H1 (cell line): Measurements from ENCODE around the gene RBM14. TPM values are rescaled to one million over a fixed set of nuclear protein-coding genes. Genes with fewer than 3 reads are reported as not detected.

Experiments used
- CTCF ChIA-PET: fragments of 300-600 bp; sonication (Branson Sonifier 250); formaldehyde crosslinking; loops from one replicate; lab custom pipeline; 2021; ENCODE audit not compliant: partially characterized antibody; lab: Charles Lee
- POLR2A ChIA-PET: fragments of 300-600 bp; sonication (Branson Sonifier 250); formaldehyde crosslinking; loops from one replicate; lab custom pipeline; 2021; ENCODE audit warnings: inconsistent platforms; ENCODE audit not compliant: partially characterized antibody; lab: Charles Lee
- DNase-seq, 2 experiments: peaks; one replicate each; pipeline versions ENCODE4 v3.0.0 to v3.0.0-alpha.2; 2010 to 2022; ENCODE audit warnings: low spot score in 2 of 2, low read depth in 1 of 2, mixed read lengths in 1 of 2
- FAIRE-seq: peaks from 2 replicates; lab custom pipeline; 2011; peaks lifted over from hg19 to GRCh38; lab: Jason Lieb, UNC
- H2AFZ ChIP-seq: 2 replicates; pipeline ENCODE4 v1.8.1; 2012; ENCODE audit warnings: low read length, inconsistent platforms
- H2AK5ac ChIP-seq: 2 replicates; pipeline ENCODE4 v1.6.1; 2013; ENCODE audit warnings: low read depth, low read length
- H2BK120ac ChIP-seq: replicated peaks from 2 replicates; pipeline ENCODE3; 2013; ENCODE audit warnings: low read depth, low read length, inconsistent platforms
- H2BK12ac ChIP-seq: 2 replicates; pipeline ENCODE4 v1.6.1; 2013; ENCODE audit warnings: low read depth, low read length
- H2BK15ac ChIP-seq: 2 replicates; pipeline ENCODE4 v1.6.1; 2013; ENCODE audit warnings: low read length
- H2BK20ac ChIP-seq: 2 replicates; pipeline ENCODE4 v1.6.1; 2013; ENCODE audit warnings: low read length
- H2BK5ac ChIP-seq: 2 replicates; pipeline ENCODE4 v1.6.1; 2013; ENCODE audit warnings: low read depth, low read length
- H3K14ac ChIP-seq: 2 replicates; pipeline ENCODE4 v1.6.1; 2013; ENCODE audit warnings: inconsistent platforms; ENCODE audit not compliant: insufficient read length
- H3K18ac ChIP-seq: 2 replicates; pipeline ENCODE4 v1.6.1; 2013; ENCODE audit warnings: low read length; ENCODE audit errors: extremely low read depth
- H3K23ac ChIP-seq: 2 replicates; pipeline ENCODE4 v1.6.1; 2013; ENCODE audit warnings: inconsistent platforms; ENCODE audit not compliant: insufficient read length
- H3K23me2 ChIP-seq: 2 replicates; pipeline ENCODE4 v1.6.1; 2013; ENCODE audit warnings: low read depth, low read length
- H3K27ac ChIP-seq: 2 replicates; pipeline ENCODE4 v1.6.1; 2011; ENCODE audit warnings: low read depth, low read length, inconsistent platforms
- H3K27me3 ChIP-seq, 4 experiments: replicated peaks in 1 of 4; 1 replicate in 1 of 4; 2 replicates in 3 of 4; pipeline versions ENCODE4 v1.6.1 to v1.8.1; 2011 to 2013; ENCODE audit warnings: low read length in 3 of 4, mild to moderate bottlenecking in 3 of 4, inconsistent platforms in 2 of 4, mixed read lengths in 2 of 4, moderate library complexity in 1 of 4; ENCODE audit not compliant: control insufficient read depth in 3 of 4, insufficient read depth in 3 of 4; ENCODE audit errors: extremely low read depth in 1 of 4
- H3K36me3 ChIP-seq, 4 experiments: 2 replicates each; pipeline versions ENCODE4 v1.6.1 to v1.8.1; 2011 to 2013; ENCODE audit warnings: mild to moderate bottlenecking in 4 of 4, low read length in 3 of 4, moderate library complexity in 2 of 4, control low read depth in 1 of 4, inconsistent platforms in 1 of 4; ENCODE audit not compliant: insufficient read depth in 4 of 4, control insufficient read depth in 2 of 4
- H3K4ac ChIP-seq: replicated peaks from 2 replicates; pipeline ENCODE3; 2013; ENCODE audit warnings: low read length, low read depth, mixed read lengths, inconsistent platforms; ENCODE audit not compliant: insufficient read length
- H3K4me1 ChIP-seq, 4 experiments: replicated peaks in 1 of 4; 1 replicate in 1 of 4; 2 replicates in 3 of 4; pipeline versions ENCODE4 v1.6.1 to v1.8.1; 2011 to 2013; ENCODE audit warnings: low read length in 3 of 4, inconsistent platforms in 2 of 4, mixed read lengths in 1 of 4; ENCODE audit not compliant: insufficient read depth in 4 of 4, control insufficient read depth in 3 of 4
- H3K4me2 ChIP-seq, 2 experiments: 2 replicates each; pipeline versions ENCODE4 v1.6.1 to v1.8.1; 2011 to 2013; ENCODE audit warnings: low read depth in 2 of 2, low read length in 2 of 2, control low read depth in 1 of 2, inconsistent platforms in 1 of 2, mild to moderate bottlenecking in 1 of 2; ENCODE audit not compliant: insufficient read depth in 1 of 2
- H3K4me3 ChIP-seq, 4 experiments: fragments of 200-600, 300-600 bp in 1 of 4; sonication (generic), shearing (Covaris generic), sonication (Bioruptor Twin) in 1 of 4; 2 replicates each; pipeline versions ENCODE4 v1.5.1 to v1.8.1; 2011 to 2016; ENCODE audit warnings: low read length in 4 of 4, low read depth in 3 of 4, control low read depth in 2 of 4, inconsistent platforms in 2 of 4, mild to moderate bottlenecking in 2 of 4, mixed read lengths in 1 of 4, moderate library complexity in 1 of 4; ENCODE audit not compliant: insufficient read depth in 2 of 4; ENCODE audit errors: extremely low read depth in 1 of 4
- H3K56ac ChIP-seq: replicated peaks from 2 replicates; pipeline ENCODE3; 2013; ENCODE audit warnings: low read depth, mild to moderate bottlenecking, mixed read lengths, low read length, inconsistent platforms; ENCODE audit not compliant: insufficient read length
- H3K79me1 ChIP-seq: 2 replicates; pipeline ENCODE4 v1.6.1; 2013; ENCODE audit warnings: low read depth, low read length, control low read depth
- H3K79me2 ChIP-seq, 2 experiments: 2 replicates each; pipeline versions ENCODE4 v1.6.1 to v1.8.1; 2012 to 2013; ENCODE audit warnings: low read length in 2 of 2, mild to moderate bottlenecking in 2 of 2, inconsistent platforms in 1 of 2; ENCODE audit not compliant: insufficient read depth in 2 of 2, control insufficient read depth in 1 of 2
- H3K9ac ChIP-seq, 4 experiments: replicated peaks in 1 of 4; 1 replicate in 1 of 4; 2 replicates in 3 of 4; pipeline versions ENCODE4 v1.6.1 to v1.8.1; 2011 to 2013; ENCODE audit warnings: low read depth in 3 of 4, low read length in 3 of 4, control low read depth in 2 of 4, mild to moderate bottlenecking in 2 of 4, moderate library complexity in 2 of 4, inconsistent platforms in 1 of 4; ENCODE audit errors: extremely low read depth in 1 of 4
- H3K9me3 ChIP-seq, 2 experiments: 2 replicates each; pipeline versions ENCODE4 v1.6.1 to v1.8.1; 2012 to 2013; ENCODE audit warnings: mild to moderate bottlenecking in 2 of 2, moderate library complexity in 2 of 2, control low read depth in 1 of 2, inconsistent platforms in 1 of 2, low read depth in 1 of 2, low read length in 1 of 2, mixed read lengths in 1 of 2; ENCODE audit not compliant: insufficient read depth in 2 of 2
- H4K20me1 ChIP-seq, 2 experiments: replicated peaks in 1 of 2; 2 replicates each; pipeline versions ENCODE3 to v1.8.1; 2011 to 2013; ENCODE audit warnings: inconsistent platforms in 2 of 2, low read length in 2 of 2, mild to moderate bottlenecking in 1 of 2; ENCODE audit not compliant: insufficient read depth in 2 of 2, control insufficient read depth in 1 of 2
- H4K5ac ChIP-seq: 2 replicates; pipeline ENCODE4 v1.6.1; 2013; ENCODE audit warnings: low read length, low read depth, mixed read lengths, inconsistent platforms; ENCODE audit not compliant: insufficient read length
- H4K8ac ChIP-seq: 2 replicates; pipeline ENCODE4 v1.8.0; 2013; ENCODE audit warnings: mild to moderate bottlenecking, moderate library complexity, low read length, inconsistent platforms; ENCODE audit not compliant: insufficient read depth; ENCODE audit errors: extremely low read depth
- H4K91ac ChIP-seq: replicated peaks from 2 replicates; pipeline ENCODE3; 2013; ENCODE audit warnings: low read length, mixed read lengths, inconsistent platforms; ENCODE audit not compliant: insufficient read length
- BCL11A ChIP-seq, 2 experiments: IDR thresholded peaks; one replicate each; pipeline ENCODE4 v1.6.1; 2011; ENCODE audit warnings: low read depth in 2 of 2, low read length in 2 of 2, mild to moderate bottlenecking in 2 of 2
- CBX5 ChIP-seq: fragments of 300-800, 300-1000 bp; sonication (generic); IDR thresholded peaks from 2 replicates; pipeline ENCODE4 v1.7.1; 2016; ENCODE audit warnings: antibody characterized with exemption, low read length, low read depth
- CBX8 ChIP-seq: fragments of 300-800, 300-1000 bp; sonication (generic); IDR thresholded peaks from 2 replicates; pipeline ENCODE4 v1.7.1; 2016; ENCODE audit warnings: low read depth, low read length, borderline replicate concordance
- EP300 ChIP-seq, 2 experiments: IDR thresholded peaks; 1 replicate in 1 of 2; 2 replicates in 1 of 2; pipeline ENCODE4 v1.6.1; 2011 to 2012; ENCODE audit warnings: low read depth in 2 of 2, low read length in 2 of 2, mild to moderate bottlenecking in 2 of 2, borderline replicate concordance in 1 of 2, inconsistent platforms in 1 of 2, moderate library complexity in 1 of 2
- FOSL1 ChIP-seq: IDR thresholded peaks from 2 replicates; pipeline ENCODE4 v1.6.1; 2011; ENCODE audit warnings: mild to moderate bottlenecking, low read depth, low read length, moderate library complexity; ENCODE audit not compliant: insufficient read depth
- HDAC6 ChIP-seq: IDR thresholded peaks from one replicate; pipeline ENCODE4 v1.7.1; 2012; ENCODE audit warnings: low read depth, mild to moderate bottlenecking, inconsistent platforms, low read length, moderate library complexity
- JUND ChIP-seq: IDR thresholded peaks from 2 replicates; pipeline ENCODE4 v1.6.1; 2011; ENCODE audit warnings: mild to moderate bottlenecking, improper control_type of control experiment, low read length
- POU5F1 ChIP-seq: IDR thresholded peaks from 2 replicates; pipeline ENCODE4 v1.6.1; 2011; ENCODE audit warnings: low read depth, mild to moderate bottlenecking, low read length, moderate library complexity
- RXRA ChIP-seq: IDR thresholded peaks from 2 replicates; pipeline ENCODE4 v1.6.1; 2011; ENCODE audit warnings: low read depth, mild to moderate bottlenecking, low read length, moderate library complexity; ENCODE audit not compliant: insufficient read depth
- SP1 ChIP-seq: IDR thresholded peaks from 2 replicates; pipeline ENCODE4 v1.6.1; 2011; ENCODE audit warnings: low read depth, low read length
- SP2 ChIP-seq: IDR thresholded peaks from 2 replicates; pipeline ENCODE4 v1.6.1; 2012; ENCODE audit warnings: mild to moderate bottlenecking, low read length, inconsistent platforms
- SUZ12 ChIP-seq: fragments of 200-600 bp; sonication (generic); IDR thresholded peaks from 2 replicates; pipeline ENCODE4 v1.6.1; 2012; ENCODE audit warnings: mild to moderate bottlenecking, inconsistent platforms, low read length, moderate library complexity, mixed read lengths
- TAF7 ChIP-seq: optimal IDR thresholded peaks from 2 replicates; pipeline ENCODE3; 2011; ENCODE audit warnings: low read depth, mild to moderate bottlenecking, inconsistent platforms, low read length, moderate library complexity, borderline replicate concordance
- TBP ChIP-seq: IDR thresholded peaks from 2 replicates; pipeline ENCODE4 v1.6.1; 2011; ENCODE audit warnings: low read depth, low read length, improper control_type of control experiment
- TCF12 ChIP-seq: IDR thresholded peaks from 2 replicates; pipeline ENCODE4 v1.6.1; 2011; ENCODE audit warnings: low read depth, mild to moderate bottlenecking, low read length
- WGBS, 2 experiments: shearing (Covaris generic) in 1 of 2; methylation state at CpG; one replicate each; pipeline versions ENCODE4 v1.1.6 to v1.1.7; 2013 to 2015; ENCODE audit warnings: low lambda C conversion rate in 2 of 2, mixed read lengths in 2 of 2, inconsistent platforms in 1 of 2, low coverage in 1 of 2, missing lambda C conversion rate in 1 of 2; ENCODE audit not compliant: insufficient replicate concordance in 2 of 2, insufficient coverage in 1 of 2, insufficient read length in 1 of 2; ENCODE audit errors: extremely low coverage in 1 of 2, missing lambda C conversion rate in 1 of 2; 5-methylcytosine and 5-hydroxymethylcytosine counted together
- polyA plus RNA-seq, 7 experiments: library from polyadenylated mRNA; depleted of rRNA in 3 of 7; stranded (reverse) in 5 of 7; unstranded in 2 of 7; fragments of >200 nt in 5 of 7; fragments of 200-250 nt in 2 of 7; gene quantifications; 1 replicate in 5 of 7; 2 replicates in 1 of 7; 4 replicates in 1 of 7; pipeline versions ENCODE4 v1.2.1 to v1.2.3, GENCODE V29; 2011 to 2013; ENCODE audit warnings: missing spikeins in 2 of 7, mixed read lengths in 2 of 7
- total RNA-seq: library from RNA; stranded (reverse); fragmentation: NEBNext Ultra II Directional; extraction: Animal tissue kit (Norgen Biotek cat#: 25700); gene quantifications from 2 replicates; pipeline ENCODE4 v1.2.1, GENCODE V29; 2021

Gene RBM14
- total and polyA plus RNA-seq, 2 of the 8 experiments (the other 6 are each of a cell fraction or from before 2014, with no cell fraction given): 67.2 to 142 TPM

DNA sequence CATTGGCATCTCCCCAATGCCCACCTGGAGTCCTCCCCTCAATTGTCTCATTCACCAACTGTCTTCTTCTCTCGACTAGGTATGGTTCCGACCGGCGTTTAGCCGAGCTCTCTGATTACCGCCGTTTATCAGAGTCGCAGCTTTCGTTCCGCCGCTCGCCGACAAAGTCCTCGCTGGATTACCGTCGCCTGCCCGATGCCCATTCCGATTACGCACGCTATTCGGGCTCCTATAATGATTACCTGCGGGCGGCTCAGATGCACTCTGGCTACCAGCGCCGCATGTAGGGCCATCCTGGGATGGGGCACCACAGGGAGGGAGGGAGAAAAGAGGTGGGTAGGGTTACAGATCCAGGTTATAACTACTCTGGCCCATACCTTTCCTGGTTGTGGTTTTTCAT, 10.0 kb downstream of the RBM14 start:
- ChIA-PET POLR2A (interaction anchor here (0.6 to 66.2 kb wide), 4 partner anchors 5 to 121 kb away, joined by 3 to 2165 read pairs (median 1084); partner anchors contain the start of genes CCDC87, CCS, RBM14 and RBM4), CTCF (interaction anchor here (0.6 kb wide), 2 partner anchors 209 to 241 kb away, joined by 3 read pairs; no protein-coding TSS in a partner anchor)
- no peak overlapping the region for H2BK120ac ChIP-seq
- H3K27me3 ChIP-seq: no peaks in the 10 kb centered on the region
- H2BK15ac ChIP-seq: no peak overlapping the region
- H2AK5ac ChIP-seq: no peak overlapping the region
- H4K8ac ChIP-seq: no peak overlapping the region
- H3K4me3 ChIP-seq: no peak overlapping the region
- no peak overlapping the region for H3K23ac ChIP-seq
- no peak overlapping the region for H3K4ac ChIP-seq
- H3K79me2 ChIP-seq: peaks cover 63 to 100% of the 10 kb centered on the region in 2 experiments
- H2AFZ ChIP-seq: no peak overlapping the region
- H2BK5ac ChIP-seq: no peak overlapping the region
- no peak overlapping the region for H3K4me2 ChIP-seq
- H3K9me3 ChIP-seq: no peaks in the 10 kb centered on the region
- no peaks in the 10 kb centered on the region for H3K23me2 ChIP-seq
- 98% methylated on average over 19 of the region's 25 CpGs; no CpG with 5 or more reads in 1 of the 2 experiments for WGBS, 2 experiments
- no peak overlapping the region for H4K91ac ChIP-seq
- H2BK20ac ChIP-seq: no peak overlapping the region
- peaks cover 54 to 59% of the 10 kb centered on the region in 2 experiments for H4K20me1 ChIP-seq
- no peaks in the 10 kb centered on the region for H3K4me1 ChIP-seq
- no peak overlapping the region for H3K27ac ChIP-seq
- DNase-seq (no peak), FAIRE-seq (no peak)
- H3K36me3 ChIP-seq: peaks cover 53 to 91% (median 82%) of the 10 kb centered on the region in 4 experiments
- H3K14ac ChIP-seq: no peak overlapping the region
- no peak overlapping the region for H3K9ac ChIP-seq
- no peak overlapping the region for H4K5ac ChIP-seq
- H3K18ac ChIP-seq: no peak overlapping the region
- peaks cover 33% of the 10 kb centered on the region for H3K79me1 ChIP-seq
- no peak overlapping the region for H3K56ac ChIP-seq
- H2BK12ac ChIP-seq: no peak overlapping the region
- TF ChIP-seq TAF7 (no peak), CBX5 (no peak), RXRA (no peak), EP300 (IDR thresholded peaks at IDR 0.05; ENCODE audit: borderline replicate concordance in 1 of 2, low read depth in 2 of 2, low read length in 2 of 2) (no peak), SP2 (no peak), SUZ12 (no peak), TBP (no peak), JUND (no peak), BCL11A (IDR thresholded peaks at IDR 0.05; ENCODE audit: low read depth in 2 of 2, low read length in 2 of 2) (no peak), HDAC6 (no peak), CBX8 (no peak), FOSL1 (no peak), TCF12 (no peak), POU5F1 (no peak), SP1 (no peak)
